ENCODE data around the gene SPRYD3. TPM values are rescaled to one million over a fixed set of nuclear protein-coding genes. Genes with fewer than 3 reads are reported as not detected.
"Not testable (repeated sequence)": the region's sequence is repeated elsewhere in the genome, so short reads cannot be mapped to it uniquely, and the experiment has no call there.

SPRYD3 gene
- total and polyA plus RNA-seq, 3 experiments from 2014 or later: 40.1 to 63.0 (median 43.3) TPM

DNA sequence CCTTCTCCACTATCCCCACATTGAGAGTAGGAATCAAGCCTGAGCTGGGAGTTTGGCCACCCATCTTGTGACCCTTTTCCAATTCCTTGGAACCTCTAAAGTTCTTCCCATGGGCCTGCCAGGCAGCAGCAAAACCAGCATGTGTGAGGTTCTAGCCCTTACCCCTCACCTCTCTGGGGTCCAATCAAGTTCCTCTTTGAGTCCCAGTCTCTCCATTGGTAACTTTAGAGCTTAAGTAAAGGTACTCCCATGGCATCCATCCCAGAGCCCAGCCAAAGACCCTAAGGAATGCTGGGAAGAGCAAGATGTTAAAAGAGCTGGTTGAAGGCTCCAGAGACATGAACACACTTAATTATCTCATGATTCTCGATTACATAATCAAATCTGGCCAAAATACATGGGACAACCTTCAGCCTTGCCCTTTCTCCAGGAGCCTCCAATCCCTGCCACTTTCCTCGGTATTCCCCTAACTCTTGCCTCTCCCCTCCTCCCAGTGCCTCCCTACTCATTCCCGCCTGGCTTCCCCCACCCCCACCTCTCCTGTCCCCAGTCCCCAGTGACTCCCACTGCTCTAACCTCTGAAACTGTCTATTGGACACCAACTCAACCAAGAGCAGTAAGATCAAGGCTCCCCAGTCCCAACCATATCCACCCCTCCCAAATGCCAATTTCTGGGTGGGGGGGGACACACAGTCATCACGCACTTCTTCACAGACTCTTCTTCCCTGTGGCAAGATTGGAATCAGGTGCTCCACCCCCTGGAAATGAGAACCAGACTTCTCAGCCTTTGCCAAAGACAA lies 34.1 kb downstream of the SPRYD3 start:
- CTCF ChIA-PET: interaction anchor here (0.6 to 2.3 kb wide), 2 partner anchors 21 to 22 kb away, joined by 3 to 6 read pairs; no protein-coding TSS in a partner anchor
- Histone ChIP-seq H3K27ac (ENCODE audit: low read depth, low read length) (no peak overlapping the region), H3K27me3 (ENCODE audit: insufficient read depth, low read length, poor library complexity, severe bottlenecking) (no peaks in the 10 kb centered on the region), H3K4me1 (ENCODE audit: insufficient read depth, low read length) (peaks cover 7% of the 10 kb centered on the region), H3K4me3 (ENCODE audit: low read length) (no peak overlapping the region), H3K36me3 (ENCODE audit: insufficient read depth, low read length) (no peaks in the 10 kb centered on the region), H3K9me3 (ENCODE audit: low read length) (no peaks in the 10 kb centered on the region)
- H3K27ac Mint-ChIP-seq: peak overlapping the region in 4 of 8 donors; percentile 24 to 80 (median 54)
- peaks cover 0 to 23% (median 0%) of the 10 kb centered on the region in 3 donors for H3K36me3 Mint-ChIP-seq
- no peak for DNase-seq
- H3K4me1 Mint-ChIP-seq: peaks cover 8 to 21% (median 10%) of the 10 kb centered on the region in 3 donors
- POLR2A ChIA-PET: interaction anchor here (1.5 kb wide), 1 partner anchor 10 kb away, joined by 6 read pairs; no protein-coding TSS in a partner anchor
- H3K9me3 Mint-ChIP-seq: no peaks in the 10 kb centered on the region
- peak overlapping the region in 5 of 7 donors; percentile 30 to 96 (median 38) for H3K4me3 Mint-ChIP-seq
- H3K27me3 Mint-ChIP-seq: peaks cover 0 to 1% of the 10 kb centered on the region in 2 donors

- Mint-ChIP-seq H3K4me1 (peaks cover 10 to 24% (median 11%) of the 10 kb centered on the region in 3 donors), H3K36me3 (peaks cover 1 to 33% (median 2%) of the 10 kb centered on the region in 3 donors), H3K9me3 (no peaks in the 10 kb centered on the region), H3K4me3 (no peak overlapping the region), H3K27me3 (peaks cover 0 to 1% of the 10 kb centered on the region in 2 donors), H3K27ac (peak overlapping the region in 4 of 8 donors; percentile 23 to 65 (median 34))
- peaks cover 10% of the 10 kb centered on the region for H3K4me1 ChIP-seq (ENCODE audit: insufficient read depth, low read length)
- H3K36me3 ChIP-seq (ENCODE audit: insufficient read depth, low read length): peaks cover 9% of the 10 kb centered on the region
- no peak overlapping the region for H3K4me3 ChIP-seq (ENCODE audit: low read length)
- no peak for DNase-seq
- no peaks in the 10 kb centered on the region for H3K9me3 ChIP-seq (ENCODE audit: low read length)
- H3K27ac ChIP-seq (ENCODE audit: low read depth, low read length): no peak overlapping the region
- ChIA-PET CTCF (interaction anchor here (1.0 to 2.3 kb wide), 2 partner anchors 22 to 55 kb away, joined by 3 to 6 read pairs; no protein-coding TSS in a partner anchor), POLR2A (interaction anchor here (1.0 kb wide), 1 partner anchor 35 kb away, joined by 3 read pairs; the partner anchor contains the start of gene SPRYD3)
- H3K27me3 ChIP-seq (ENCODE audit: insufficient read depth, low read length, poor library complexity, severe bottlenecking): no peaks in the 10 kb centered on the region
Observed at GRCh38 chr12:53044052-53044581, 35.1 kb downstream of the SPRYD3 start.

DNA sequence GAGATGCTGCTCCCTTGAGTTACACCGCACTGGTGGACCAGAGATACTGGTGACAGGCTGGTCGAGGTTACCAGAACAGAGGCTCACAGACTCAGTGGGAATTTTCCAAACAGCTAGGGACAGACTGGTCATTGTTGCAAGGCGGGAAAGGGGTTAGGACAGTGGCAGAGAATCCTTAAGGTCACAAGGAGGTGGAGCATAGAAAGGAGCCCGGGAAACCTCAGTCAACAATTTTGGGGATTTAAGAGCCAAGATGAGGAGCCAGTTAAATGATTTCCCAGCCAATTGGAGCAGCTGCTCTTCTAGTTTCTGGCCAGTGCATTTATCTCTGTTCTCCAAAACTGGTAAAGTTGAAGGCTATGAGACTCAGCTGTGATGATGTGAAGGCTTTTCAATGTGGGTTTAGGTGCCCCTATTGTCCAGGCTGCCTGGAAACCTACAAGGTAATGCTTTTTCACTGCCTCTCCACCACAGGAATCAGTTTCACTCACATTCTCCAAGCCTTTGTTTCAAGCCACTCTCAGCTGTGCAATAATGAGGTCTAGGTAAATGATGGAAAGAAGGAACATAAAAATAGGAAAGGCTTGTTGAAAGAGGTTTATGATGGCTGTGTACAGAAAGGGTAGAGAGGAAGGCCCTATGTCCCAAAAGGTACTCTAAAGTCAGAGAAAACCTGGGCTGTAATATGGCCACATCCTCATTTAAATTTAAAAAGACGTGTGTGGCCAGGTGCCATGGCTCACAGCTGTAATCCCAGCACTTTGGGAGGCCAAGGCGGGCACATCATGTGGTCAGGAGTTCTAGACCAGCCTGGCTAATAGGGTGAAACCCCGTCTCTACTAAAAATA lies 36.4 kb downstream of the SPRYD3 start:
- Histone ChIP-seq H3K9me3 (ENCODE audit: low read length) (no peaks in the 10 kb centered on the region), H3K27ac (ENCODE audit: low read depth, low read length) (no peak overlapping the region), H3K4me1 (ENCODE audit: insufficient read depth, low read length) (peaks cover 20% of the 10 kb centered on the region), H3K36me3 (ENCODE audit: insufficient read depth, low read length) (peaks cover 17% of the 10 kb centered on the region), H3K4me3 (ENCODE audit: low read length) (no peak overlapping the region), H3K27me3 (ENCODE audit: insufficient read depth, low read length, poor library complexity, severe bottlenecking) (no peaks in the 10 kb centered on the region)
- peaks cover 19 to 31% (median 21%) of the 10 kb centered on the region in 3 donors for H3K4me1 Mint-ChIP-seq
- CTCF ChIA-PET: interaction anchor here (0.9 kb wide), 1 partner anchor 11 kb away, joined by 3 read pairs; no protein-coding TSS in a partner anchor
- no peaks in the 10 kb centered on the region for H3K9me3 Mint-ChIP-seq
- peaks cover 6 to 44% (median 9%) of the 10 kb centered on the region in 3 donors for H3K36me3 Mint-ChIP-seq
- H3K27ac Mint-ChIP-seq: peak overlapping the region in 6 of 8 donors; percentile 5 to 66 (median 43)
- POLR2A ChIA-PET: interaction anchor here (1.0 kb wide), 1 partner anchor 36 kb away, joined by 3 read pairs; the partner anchor contains the start of gene SPRYD3
- peak overlapping the region in 1 of 7 donors; percentile 74 for H3K4me3 Mint-ChIP-seq
- H3K27me3 Mint-ChIP-seq: peaks cover 0 to 1% of the 10 kb centered on the region in 2 donors
- DNase-seq: no peak

- POLR2A ChIA-PET: no interaction called here
- CTCF ChIA-PET: no interaction called here
- Mint-ChIP-seq H3K9me3 (no peaks in the 10 kb centered on the region), H3K27ac (peak overlapping the region in 1 of 8 donors; percentile 49), H3K4me1 (peaks cover 10 to 14% (median 13%) of the 10 kb centered on the region in 3 donors), H3K4me3 (peak overlapping the region in 2 of 7 donors; percentile 19 to 56), H3K27me3 (peaks cover 0 to 1% of the 10 kb centered on the region in 2 donors), H3K36me3 (peaks cover 6 to 66% (median 13%) of the 10 kb centered on the region in 3 donors)
- DNase-seq: no peak
- H3K36me3 ChIP-seq (ENCODE audit: insufficient read depth, low read length): peaks cover 36% of the 10 kb centered on the region
- no peak overlapping the region for H3K27ac ChIP-seq (ENCODE audit: low read depth, low read length)
- no peaks in the 10 kb centered on the region for H3K9me3 ChIP-seq (ENCODE audit: low read length)
- H3K27me3 ChIP-seq (ENCODE audit: insufficient read depth, low read length, poor library complexity, severe bottlenecking): no peaks in the 10 kb centered on the region
- H3K4me3 ChIP-seq (ENCODE audit: low read length): no peak overlapping the region
- peaks cover 12% of the 10 kb centered on the region for H3K4me1 ChIP-seq (ENCODE audit: insufficient read depth, low read length)
Observed at GRCh38 chr12:53039851-53040250, 39.3 kb downstream of the SPRYD3 start.

DNA sequence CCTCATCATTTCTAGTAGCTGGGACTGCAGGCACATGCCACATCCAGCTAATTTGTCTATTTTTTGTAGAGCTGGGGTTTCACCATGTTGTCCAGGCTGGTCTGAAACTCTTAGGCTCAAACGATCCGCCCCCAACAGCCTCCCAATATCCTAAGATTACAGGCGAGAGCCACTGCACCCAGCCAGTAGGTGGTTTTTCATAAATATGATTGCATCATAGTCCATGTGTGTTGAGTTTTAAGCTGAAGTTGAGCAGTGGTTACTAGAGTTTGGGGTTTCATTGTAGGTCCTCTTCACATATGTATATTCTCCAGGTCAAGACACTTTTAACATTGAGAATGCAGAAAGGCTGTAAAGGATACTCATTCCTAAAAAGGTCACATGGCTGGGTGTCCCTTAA lies 42.4 kb downstream of the SPRYD3 start:
- peak overlapping the region in 2 of 8 donors; percentile 42 to 48 for H3K27ac Mint-ChIP-seq
- H3K36me3 Mint-ChIP-seq: peaks cover 6 to 85% (median 27%) of the 10 kb centered on the region in 3 donors
- Histone ChIP-seq H3K27ac (ENCODE audit: low read depth, low read length) (no peak overlapping the region), H3K9me3 (ENCODE audit: low read length) (no peaks in the 10 kb centered on the region), H3K4me1 (ENCODE audit: insufficient read depth, low read length) (peaks cover 12% of the 10 kb centered on the region), H3K27me3 (ENCODE audit: insufficient read depth, low read length, poor library complexity, severe bottlenecking) (no peaks in the 10 kb centered on the region), H3K36me3 (ENCODE audit: insufficient read depth, low read length) (peaks cover 48% of the 10 kb centered on the region), H3K4me3 (ENCODE audit: low read length) (no peak overlapping the region)
- H3K9me3 Mint-ChIP-seq: no peaks in the 10 kb centered on the region
- H3K27me3 Mint-ChIP-seq: no peaks in the 10 kb centered on the region
- H3K4me1 Mint-ChIP-seq: peaks cover 10 to 14% (median 13%) of the 10 kb centered on the region in 3 donors
- ChIA-PET CTCF (interaction anchor here (3.6 kb wide), 1 partner anchor 11 kb away, joined by 26 read pairs; no protein-coding TSS in a partner anchor), POLR2A (no interaction called here)
- no peak for DNase-seq
- H3K4me3 Mint-ChIP-seq: no peak overlapping the region

DNA sequence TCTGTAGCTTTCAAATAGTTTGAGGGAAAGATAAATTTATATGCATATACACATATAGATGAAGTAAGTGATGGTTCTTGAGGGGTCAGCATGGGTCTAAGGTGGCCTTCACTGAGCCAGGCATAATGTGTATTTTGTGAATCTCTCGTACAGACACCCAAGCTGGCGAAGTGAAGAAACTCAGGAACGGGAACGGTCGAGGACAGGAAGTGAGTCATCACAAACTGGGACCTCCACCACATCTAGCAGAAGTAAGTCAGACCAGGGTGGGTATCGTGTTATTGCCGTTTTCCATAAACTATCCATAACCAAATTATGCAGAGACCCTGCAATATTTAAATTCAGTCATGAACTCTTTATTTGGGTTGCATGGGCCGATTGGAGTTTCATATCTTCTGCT lies 44.7 kb downstream of the SPRYD3 start:
- no peak overlapping the region for H3K4me3 ChIP-seq (ENCODE audit: low read length)
- Mint-ChIP-seq H3K27me3 (no peaks in the 10 kb centered on the region), H3K4me1 (peaks cover 11 to 14% (median 13%) of the 10 kb centered on the region in 3 donors), H3K36me3 (peaks cover 11 to 83% (median 32%) of the 10 kb centered on the region in 3 donors), H3K4me3 (no peak overlapping the region), H3K9me3 (no peaks in the 10 kb centered on the region), H3K27ac (peak overlapping the region in 4 of 8 donors; percentile 46 to 74 (median 69))
- H3K4me1 ChIP-seq (ENCODE audit: insufficient read depth, low read length): peaks cover 12% of the 10 kb centered on the region
- no peak for DNase-seq
- peaks cover 52% of the 10 kb centered on the region for H3K36me3 ChIP-seq (ENCODE audit: insufficient read depth, low read length)
- no peak overlapping the region for H3K27ac ChIP-seq (ENCODE audit: low read depth, low read length)
- no peaks in the 10 kb centered on the region for H3K9me3 ChIP-seq (ENCODE audit: low read length)
- CTCF ChIA-PET: interaction anchor here (0.7 to 1.4 kb wide), 2 partner anchors 13 to 18 kb away, joined by 3 to 4 read pairs; no protein-coding TSS in a partner anchor
- POLR2A ChIA-PET: interaction anchor here (0.7 kb wide), 1 partner anchor 18 kb away, joined by 5 read pairs; no protein-coding TSS in a partner anchor
- no peaks in the 10 kb centered on the region for H3K27me3 ChIP-seq (ENCODE audit: insufficient read depth, low read length, poor library complexity, severe bottlenecking)

DNA sequence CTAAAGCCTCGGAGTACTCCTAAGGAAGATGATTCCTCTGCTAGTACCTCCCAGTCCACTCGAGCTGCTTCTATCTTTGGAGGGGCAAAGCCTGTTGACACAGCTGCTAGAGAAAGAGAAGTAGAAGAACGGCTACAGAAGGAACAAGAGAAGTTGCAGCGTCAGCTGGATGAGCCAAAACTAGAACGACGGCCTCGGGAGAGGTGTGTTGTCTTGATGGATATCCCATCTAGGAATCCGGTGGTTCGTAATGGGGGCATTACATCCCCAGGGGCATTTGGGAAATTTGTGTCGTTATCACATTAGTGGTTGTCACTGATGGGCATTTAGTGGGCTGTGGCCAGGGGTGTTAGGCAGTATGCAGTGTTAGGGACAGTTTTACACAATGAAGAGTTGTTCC lies 45.4 kb downstream of the SPRYD3 start:
- CTCF ChIA-PET: interaction anchor here (0.7 kb wide), 1 partner anchor 14 kb away, joined by 3 read pairs; no protein-coding TSS in a partner anchor
- H3K27me3 ChIP-seq (ENCODE audit: insufficient read depth, low read length, poor library complexity, severe bottlenecking); H3K27me3 Mint-ChIP-seq; H3K4me1 Mint-ChIP-seq; H3K27ac ChIP-seq (ENCODE audit: low read depth, low read length); H3K9me3 Mint-ChIP-seq; H3K9me3 ChIP-seq (ENCODE audit: low read length); POLR2A ChIA-PET; H3K4me1 ChIP-seq (ENCODE audit: insufficient read depth, low read length); H3K4me3 ChIP-seq (ENCODE audit: low read length); DNase-seq: not testable (repeated sequence)
- peaks cover 47% of the 10 kb centered on the region for H3K36me3 ChIP-seq (ENCODE audit: insufficient read depth, low read length)
- Mint-ChIP-seq H3K4me3 (peak overlapping the region in 1 of 7 donors; percentile 23), H3K27ac (peak overlapping the region in 2 of 8 donors; percentile 46 to 56), H3K36me3 (peaks cover 7 to 82% (median 28%) of the 10 kb centered on the region in 3 donors)

All from CD8-positive, alpha-beta memory T cell (primary cell).